HUES48 (cell line): Measurements from ENCODE around the gene GKN1.
"Not testable (repeated sequence)": the region's sequence is repeated elsewhere in the genome, so short reads cannot be mapped to it uniquely, and the experiment has no call there.

Experiments used
- H3K27ac ChIP-seq: one replicate; pipeline ENCODE4 v1.7.0; 2013; ENCODE audit warnings: low read depth, low read length, inconsistent platforms
- H3K27me3 ChIP-seq: 2 replicates; pipeline ENCODE4 v1.6.1; 2013; ENCODE audit warnings: mild to moderate bottlenecking, low read length; ENCODE audit not compliant: control insufficient read depth, insufficient read depth
- H3K36me3 ChIP-seq: 2 replicates; pipeline ENCODE4 v1.6.1; 2013; ENCODE audit warnings: low read length; ENCODE audit not compliant: control insufficient read depth, insufficient read depth
- H3K4me1 ChIP-seq: 2 replicates; pipeline ENCODE4 v1.6.1; 2013; ENCODE audit warnings: mild to moderate bottlenecking, low read length; ENCODE audit not compliant: control insufficient read depth, insufficient read depth
- H3K4me3 ChIP-seq: 2 replicates; pipeline ENCODE4 v1.5.1; 2013; ENCODE audit warnings: mild to moderate bottlenecking, low read depth, low read length
- H3K9ac ChIP-seq: 2 replicates; pipeline ENCODE4 v1.6.1; 2013; ENCODE audit warnings: mild to moderate bottlenecking, low read depth, low read length, moderate library complexity
- H3K9me3 ChIP-seq: 2 replicates; pipeline ENCODE4 v1.6.1; 2013; ENCODE audit warnings: low read length; ENCODE audit not compliant: control insufficient read depth, insufficient read depth

Gene GKN1

GRCh38 chr2:68938938-68939337, 35.5 kb upstream of the GKN1 start:
- Histone ChIP-seq H3K4me3 (no peak overlapping the region), H3K36me3 (no peaks in the 10 kb centered on the region), H3K27me3 (no peaks in the 10 kb centered on the region), H3K9me3 (no peaks in the 10 kb centered on the region), H3K9ac (no peak overlapping the region), H3K4me1 (0 out of 2 replicates have a peak, but pooled peaks cover 4% of the 10 kb centered on the region), H3K27ac (no peak overlapping the region)

- Histone ChIP-seq H3K9ac (no peak overlapping the region), H3K4me3 (no peak overlapping the region), H3K36me3 (no peaks in the 10 kb centered on the region), H3K4me1 (0 out of 2 replicates have a peak, but pooled peaks cover 9% of the 10 kb centered on the region), H3K9me3 (no peaks in the 10 kb centered on the region), H3K27me3 (no peaks in the 10 kb centered on the region), H3K27ac (no peak overlapping the region)
Observed at GRCh38 chr2:68939962-68940361, 34.5 kb upstream of the GKN1 start.

GRCh38 chr2:68940369-68940768, 34.1 kb upstream of the GKN1 start:
- Histone ChIP-seq H3K36me3 (no peaks in the 10 kb centered on the region), H3K9ac (no peak overlapping the region), H3K9me3 (no peaks in the 10 kb centered on the region), H3K4me3 (no peak overlapping the region), H3K27me3 (no peaks in the 10 kb centered on the region), H3K4me1 (0 out of 2 replicates have a peak, but pooled peaks cover 9% of the 10 kb centered on the region), H3K27ac (no peak overlapping the region)

GRCh38 chr2:68942827-68943226, 31.6 kb upstream of the GKN1 start:
- H3K36me3 ChIP-seq = no peaks in the 10 kb centered on the region
- no peak overlapping the region for H3K4me3 ChIP-seq
- 0 out of 2 replicates have a peak, but pooled peaks cover 9% of the 10 kb centered on the region for H3K4me1 ChIP-seq
- H3K9me3 ChIP-seq = no peaks in the 10 kb centered on the region
- no peak overlapping the region for H3K27ac ChIP-seq
- H3K27me3 ChIP-seq = no peaks in the 10 kb centered on the region
- H3K9ac ChIP-seq = no peak overlapping the region

DNA sequence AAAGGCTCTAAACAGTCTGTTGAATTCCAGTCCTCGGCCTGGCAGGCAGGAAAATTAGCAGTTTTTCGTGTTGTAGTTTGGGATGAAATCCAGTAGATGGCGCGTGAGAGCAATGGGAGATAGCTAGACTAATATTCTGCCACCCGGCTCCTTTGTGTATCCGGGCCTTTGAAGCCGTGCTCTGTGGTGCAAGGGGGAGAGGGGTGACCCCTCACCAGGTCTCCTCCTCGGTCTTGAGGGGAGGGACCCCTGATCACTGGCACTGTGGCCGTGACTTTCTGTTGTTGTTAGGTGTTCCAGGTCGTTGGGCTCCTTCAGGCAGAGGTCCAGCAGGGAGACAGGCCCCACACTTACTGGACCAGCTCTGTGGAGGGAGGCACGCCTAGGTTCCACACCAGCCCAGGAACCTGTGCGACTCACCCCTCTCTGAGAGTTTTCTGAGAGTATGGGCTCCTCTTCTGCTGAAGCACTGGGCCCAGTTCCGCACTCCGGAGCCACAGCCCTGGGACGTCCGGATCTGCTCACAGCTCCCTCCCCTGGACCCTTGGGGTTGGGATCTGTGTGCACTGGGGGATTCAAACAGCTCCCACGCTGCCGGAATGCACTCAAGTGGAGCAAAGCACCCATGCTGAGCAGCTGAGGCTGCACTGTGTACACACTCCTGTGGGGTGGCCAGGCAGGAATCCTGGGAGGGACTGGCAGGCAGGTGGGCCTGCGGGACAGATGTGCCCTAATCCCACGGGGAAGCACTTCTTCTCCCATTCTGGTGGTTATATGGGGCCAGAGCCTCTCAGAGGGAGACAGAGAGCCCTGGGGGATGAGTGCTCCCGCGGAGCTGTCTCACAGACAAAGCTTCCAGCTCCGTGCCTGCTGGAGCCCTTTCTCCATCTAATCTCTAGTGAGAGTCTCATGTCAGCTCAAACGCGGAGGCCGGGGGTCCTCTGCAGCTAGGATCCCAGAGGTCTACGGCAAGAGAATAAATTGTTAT, 30.6 kb upstream of the GKN1 start:
- Histone ChIP-seq H3K9ac (peak overlapping the region; percentile 53), H3K27ac (no peak overlapping the region), H3K36me3 (no peaks in the 10 kb centered on the region), H3K27me3 (no peaks in the 10 kb centered on the region), H3K4me3 (peak overlapping the region; percentile 65), H3K9me3 (no peaks in the 10 kb centered on the region), H3K4me1 (0 out of 2 replicates have a peak, but pooled peaks cover 9% of the 10 kb centered on the region)

GRCh38 chr2:68946117-68946516, 28.3 kb upstream of the GKN1 start:
- no peaks in the 10 kb centered on the region for H3K36me3 ChIP-seq
- H3K27ac ChIP-seq = no peak overlapping the region
- H3K9ac ChIP-seq = no peak overlapping the region
- 0 out of 2 replicates have a peak, but pooled peaks cover 9% of the 10 kb centered on the region for H3K4me1 ChIP-seq
- H3K27me3 ChIP-seq = no peaks in the 10 kb centered on the region
- H3K4me3 ChIP-seq = no peak overlapping the region
- H3K9me3 ChIP-seq = no peaks in the 10 kb centered on the region

GRCh38 chr2:68948710-68949109, 25.7 kb upstream of the GKN1 start:
- Histone ChIP-seq H3K36me3 (no peaks in the 10 kb centered on the region), H3K27ac (no peak overlapping the region), H3K9ac (no peak overlapping the region), H3K4me3 (no peak overlapping the region), H3K27me3 (0 out of 2 replicates have a peak, but pooled peaks cover 3% of the 10 kb centered on the region), H3K9me3 (no peaks in the 10 kb centered on the region), H3K4me1 (peaks cover 16% of the 10 kb centered on the region)

DNA sequence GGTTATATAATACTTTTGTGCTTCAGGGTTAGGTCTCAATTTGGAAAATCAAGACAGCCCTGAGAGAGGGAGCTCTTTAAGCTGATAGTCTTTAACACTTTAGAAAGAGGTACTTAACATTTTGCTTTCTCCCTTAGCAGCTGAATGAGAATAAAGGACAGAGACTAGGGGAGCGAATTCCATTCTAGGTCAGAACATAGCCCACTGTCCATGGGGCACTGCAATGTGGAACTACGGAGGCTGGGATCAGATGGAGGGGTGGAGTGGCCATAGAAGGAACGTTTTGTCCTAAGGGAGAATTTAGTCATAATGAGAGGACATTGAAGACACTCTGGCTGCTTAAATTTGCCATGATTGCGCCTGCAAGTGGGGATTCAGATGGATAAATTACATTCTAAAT, 22.5 kb upstream of the GKN1 start:
- Histone ChIP-seq H3K9ac (no peak overlapping the region), H3K36me3 (no peaks in the 10 kb centered on the region), H3K27ac (no peak overlapping the region), H3K27me3 (0 out of 2 replicates have a peak, but pooled peaks cover 3% of the 10 kb centered on the region), H3K4me1 (peaks cover 8% of the 10 kb centered on the region), H3K9me3 (no peaks in the 10 kb centered on the region), H3K4me3 (no peak overlapping the region)

GRCh38 chr2:68952887-68953521, 21.4 kb upstream of the GKN1 start, which contains the start of gene GKN2:
TSS of gene GKN2 (minus strand) at chr2:68952893. CDS start at chr2:68952861, 32 bp downstream.
- H3K9me3 ChIP-seq = no peaks in the 10 kb centered on the region
- H3K27ac ChIP-seq = no peak within 1 kb of the TSS
- peaks cover 8% of the 10 kb centered on the region for H3K4me1 ChIP-seq
- no peaks in the 10 kb centered on the region for H3K36me3 ChIP-seq
- H3K9ac ChIP-seq = no peak within 1 kb of the TSS
- no peak within 1 kb of the TSS for H3K4me3 ChIP-seq
- 0 out of 2 replicates have a peak, but pooled peaks cover 3% of the 10 kb centered on the region for H3K27me3 ChIP-seq

GRCh38 chr2:68955432-68955831, 19.0 kb upstream of the GKN1 start:
- not testable (repeated sequence) for H3K9ac ChIP-seq, H3K4me1 ChIP-seq, H3K27me3 ChIP-seq, H3K36me3 ChIP-seq, H3K4me3 ChIP-seq, H3K9me3 ChIP-seq, H3K27ac ChIP-seq

DNA sequence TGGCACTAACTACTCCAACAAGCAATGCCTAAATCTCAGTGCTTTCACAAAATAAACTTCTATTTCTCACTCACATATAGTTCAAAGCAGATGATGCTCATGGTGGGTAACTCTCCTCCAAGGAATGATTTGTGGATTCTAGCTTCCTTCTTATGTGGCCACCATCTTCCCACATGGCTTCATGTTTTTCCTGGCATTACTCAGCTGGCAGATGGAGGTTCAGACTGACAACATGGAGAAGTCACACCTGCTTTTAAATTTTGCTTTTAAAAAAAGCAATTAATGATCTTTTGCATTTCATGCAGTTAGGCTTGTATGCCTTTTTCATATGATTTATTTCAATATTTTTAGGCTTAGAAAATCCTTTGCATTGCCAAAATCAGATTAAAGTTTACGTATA, 15.4 kb upstream of the GKN1 start:
- H3K9ac ChIP-seq = no peak overlapping the region
- H3K27ac ChIP-seq = no peak overlapping the region
- H3K27me3 ChIP-seq = no peaks in the 10 kb centered on the region
- H3K36me3 ChIP-seq = no peaks in the 10 kb centered on the region
- no peaks in the 10 kb centered on the region for H3K9me3 ChIP-seq
- H3K4me3 ChIP-seq = no peak overlapping the region
- no peaks in the 10 kb centered on the region for H3K4me1 ChIP-seq
